ENCODE measurements around the gene SLC25A23.
"Not testable (repeated sequence)": the region's sequence is repeated elsewhere in the genome, so short reads cannot be mapped to it uniquely, and the experiment has no call there.

SLC25A23 gene

GRCh38 chr19:6459262-6460098 lies at the start of gene SLC25A23:
Gene SLC25A23 (minus strand): TSS chr19:6459792. CDS start chr19:6459628, 164 bp downstream.
- H3K4me1 ChIP-seq (ENCODE audit: control insufficient read depth, insufficient read depth, low read length): 0 out of 2 replicates have a peak, but pooled peaks cover 4% of the 10 kb centered on the region
- no CpG with 5 or more reads among the region's 70 CpGs for WGBS (ENCODE audit: insufficient coverage, insufficient read length)
- no peak within 1 kb of the TSS for H3K27ac ChIP-seq (ENCODE audit: low read length)
- H3K27me3 ChIP-seq (ENCODE audit: control insufficient read depth, insufficient read depth, low read length): no peaks in the 10 kb centered on the region
- H3K9me3 ChIP-seq (ENCODE audit: control insufficient read depth, insufficient read depth, low read length): no peaks in the 10 kb centered on the region
- DNase-seq (ENCODE audit: low read depth, low spot score): peak; percentile 54
- H3K4me3 ChIP-seq (ENCODE audit: low read length): peak within 1 kb of the TSS; percentile 63
- peaks cover under 1% of the 10 kb centered on the region; the same call in 1 of the 2 replicates for H3K36me3 ChIP-seq (ENCODE audit: control insufficient read depth, insufficient read depth, low read length)

GRCh38 chr19:6508028-6508771 lies 48.6 kb upstream of the SLC25A23 start:
- no CpG with 5 or more reads among the region's 9 CpGs for WGBS (ENCODE audit: insufficient coverage, insufficient read length)

GRCh38 chr19:6503407-6504201 lies 44.0 kb upstream of the SLC25A23 start:
- H3K36me3 ChIP-seq (ENCODE audit: control insufficient read depth, insufficient read depth, low read length): no peaks in the 10 kb centered on the region
- no peak for DNase-seq (ENCODE audit: low read depth, low spot score)
- no CpG with 5 or more reads among the region's 9 CpGs for WGBS (ENCODE audit: insufficient coverage, insufficient read length)
- H3K27ac ChIP-seq (ENCODE audit: low read length): no peak overlapping the region
- H3K9me3 ChIP-seq (ENCODE audit: control insufficient read depth, insufficient read depth, low read length): no peaks in the 10 kb centered on the region
- H3K4me3 ChIP-seq (ENCODE audit: low read length): no peak overlapping the region
- H3K27me3 ChIP-seq (ENCODE audit: control insufficient read depth, insufficient read depth, low read length): no peaks in the 10 kb centered on the region
- H3K4me1 ChIP-seq (ENCODE audit: control insufficient read depth, insufficient read depth, low read length): 0 out of 2 replicates have a peak, but pooled peaks cover 1% of the 10 kb centered on the region

More at GRCh38 chr19:6508028-6508771, 48.6 kb upstream of the SLC25A23 start:
- H3K27ac ChIP-seq (ENCODE audit: low read length); H3K27me3 ChIP-seq (ENCODE audit: control insufficient read depth, insufficient read depth, low read length); H3K4me1 ChIP-seq (ENCODE audit: control insufficient read depth, insufficient read depth, low read length); H3K4me3 ChIP-seq (ENCODE audit: low read length); DNase-seq (ENCODE audit: low read depth, low spot score); H3K36me3 ChIP-seq (ENCODE audit: control insufficient read depth, insufficient read depth, low read length); H3K9me3 ChIP-seq (ENCODE audit: control insufficient read depth, insufficient read depth, low read length): not testable (repeated sequence)

GRCh38 chr19:6501740-6502648 lies 42.4 kb upstream of the SLC25A23 start, which contains the start of gene TUBB4A:
Gene TUBB4A (minus strand): TSS chr19:6502309. CDS start chr19:6502212, 97 bp downstream.
- Histone ChIP-seq H3K27ac (ENCODE audit: low read length) (no peak within 1 kb of the TSS), H3K9me3 (ENCODE audit: control insufficient read depth, insufficient read depth, low read length) (no peaks in the 10 kb centered on the region), H3K4me1 (ENCODE audit: control insufficient read depth, insufficient read depth, low read length) (0 out of 2 replicates have a peak, but pooled peaks cover 1% of the 10 kb centered on the region), H3K36me3 (ENCODE audit: control insufficient read depth, insufficient read depth, low read length) (no peaks in the 10 kb centered on the region), H3K27me3 (ENCODE audit: control insufficient read depth, insufficient read depth, low read length) (no peaks in the 10 kb centered on the region), H3K4me3 (ENCODE audit: low read length) (peak within 1 kb of the TSS; percentile 62)
- no peak for DNase-seq (ENCODE audit: low read depth, low spot score)
- no CpG with 5 or more reads among the region's 71 CpGs for WGBS (ENCODE audit: insufficient coverage, insufficient read length)

- no peaks in the 10 kb centered on the region for H3K9me3 ChIP-seq (ENCODE audit: control insufficient read depth, insufficient read depth, low read length)
- DNase-seq (ENCODE audit: low read depth, low spot score): no peak
- peak overlapping the region; percentile 62 for H3K4me3 ChIP-seq (ENCODE audit: low read length)
- no peak overlapping the region for H3K27ac ChIP-seq (ENCODE audit: low read length)
- no CpG with 5 or more reads among the region's 24 CpGs for WGBS (ENCODE audit: insufficient coverage, insufficient read length)
- H3K27me3 ChIP-seq (ENCODE audit: control insufficient read depth, insufficient read depth, low read length): no peaks in the 10 kb centered on the region
- H3K36me3 ChIP-seq (ENCODE audit: control insufficient read depth, insufficient read depth, low read length): no peaks in the 10 kb centered on the region
- H3K4me1 ChIP-seq (ENCODE audit: control insufficient read depth, insufficient read depth, low read length): 0 out of 2 replicates have a peak, but pooled peaks cover 1% of the 10 kb centered on the region
Observed at GRCh38 chr19:6500837-6501739, 41.5 kb upstream of the SLC25A23 start.

- Histone ChIP-seq H3K36me3 (ENCODE audit: control insufficient read depth, insufficient read depth, low read length) (0 out of 2 replicates have a peak, but pooled peaks cover 6% of the 10 kb centered on the region), H3K9me3 (ENCODE audit: control insufficient read depth, insufficient read depth, low read length) (no peaks in the 10 kb centered on the region), H3K4me1 (ENCODE audit: control insufficient read depth, insufficient read depth, low read length) (0 out of 2 replicates have a peak, but pooled peaks cover 1% of the 10 kb centered on the region), H3K27ac (ENCODE audit: low read length) (no peak overlapping the region), H3K27me3 (ENCODE audit: control insufficient read depth, insufficient read depth, low read length) (no peaks in the 10 kb centered on the region), H3K4me3 (ENCODE audit: low read length) (no peak overlapping the region)
- DNase-seq (ENCODE audit: low read depth, low spot score): no peak
- no CpG with 5 or more reads among the region's 17 CpGs for WGBS (ENCODE audit: insufficient coverage, insufficient read length)
Observed at GRCh38 chr19:6499052-6499790, 39.6 kb upstream of the SLC25A23 start.

- DNase-seq (ENCODE audit: low read depth, low spot score): no peak
- no CpG with 5 or more reads among the region's 7 CpGs for WGBS (ENCODE audit: insufficient coverage, insufficient read length)
- 0 out of 2 replicates have a peak, but pooled peaks cover 1% of the 10 kb centered on the region for H3K4me1 ChIP-seq (ENCODE audit: control insufficient read depth, insufficient read depth, low read length)
- no peak overlapping the region for H3K27ac ChIP-seq (ENCODE audit: low read length)
- H3K9me3 ChIP-seq (ENCODE audit: control insufficient read depth, insufficient read depth, low read length): no peaks in the 10 kb centered on the region
- no peak overlapping the region for H3K4me3 ChIP-seq (ENCODE audit: low read length)
- no peaks in the 10 kb centered on the region for H3K27me3 ChIP-seq (ENCODE audit: control insufficient read depth, insufficient read depth, low read length)
- H3K36me3 ChIP-seq (ENCODE audit: control insufficient read depth, insufficient read depth, low read length): 0 out of 2 replicates have a peak, but pooled peaks cover 6% of the 10 kb centered on the region
Observed at GRCh38 chr19:6498294-6499036, 38.9 kb upstream of the SLC25A23 start.

- no peak for DNase-seq (ENCODE audit: low read depth, low spot score)
- Histone ChIP-seq H3K27ac (ENCODE audit: low read length) (no peak overlapping the region), H3K4me1 (ENCODE audit: control insufficient read depth, insufficient read depth, low read length) (no peaks in the 10 kb centered on the region), H3K9me3 (ENCODE audit: control insufficient read depth, insufficient read depth, low read length) (no peaks in the 10 kb centered on the region), H3K4me3 (ENCODE audit: low read length) (no peak overlapping the region), H3K36me3 (ENCODE audit: control insufficient read depth, insufficient read depth, low read length) (0 out of 2 replicates have a peak, but pooled peaks cover 6% of the 10 kb centered on the region), H3K27me3 (ENCODE audit: control insufficient read depth, insufficient read depth, low read length) (no peaks in the 10 kb centered on the region)
- no CpG with 5 or more reads among the region's 19 CpGs for WGBS (ENCODE audit: insufficient coverage, insufficient read length)
Observed at GRCh38 chr19:6495947-6496346, 36.4 kb upstream of the SLC25A23 start.

All from iPS DF 6.9 (cell line).